ENCODE data around the gene KCTD20. TPM values are rescaled to one million over a fixed set of nuclear protein-coding genes. Genes with fewer than 3 reads are reported as not detected.
A peak's percentile ranks its signal among the peaks of the same experiment; 100 is the strongest.
"Not testable (repeated sequence)": the region's sequence is repeated elsewhere in the genome, so short reads cannot be mapped to it uniquely, and the experiment has no call there.

KCTD20 gene
- total and polyA plus RNA-seq, 5 donors from 2014 or later: 35.4 to 47.8 (median 41.7) TPM

- H3K36me3 ChIP-seq (ENCODE audit: control insufficient read depth, insufficient read depth, low read length); DNase-seq; H3K9me3 Mint-ChIP-seq; H3K9me3 ChIP-seq (ENCODE audit: control insufficient read depth in 2 of 2, low read length in 2 of 2); H3K27me3 Mint-ChIP-seq; H3K4me3 ChIP-seq (ENCODE audit: low read depth, low read length); ATAC-seq (ENCODE audit: low read depth in 2 of 2); H3K27ac ChIP-seq (ENCODE audit: insufficient read depth, low read length, poor library complexity, severe bottlenecking); H3K27me3 ChIP-seq (ENCODE audit: control insufficient read depth, insufficient read depth, low read length): not testable (repeated sequence)
- Mint-ChIP-seq H3K4me1 (peaks cover 22 to 68% (median 43%) of the 10 kb centered on the region in 4 donors), H3K36me3 (peaks cover 28% of the 10 kb centered on the region), H3K4me3 (peak overlapping the region in 1 of 4 donors; percentile 25), H3K27ac (peak overlapping the region in 1 of 3 donors; percentile 67)
- H3K4me1 ChIP-seq (ENCODE audit: control insufficient read depth, insufficient read depth, low read length, poor library complexity, severe bottlenecking): peaks cover 35% of the 10 kb centered on the region
Measured at GRCh38 chr6:36449173-36449572, 6.4 kb downstream of the KCTD20 start.

GRCh38 chr6:36452897-36453296, 10.1 kb downstream of the KCTD20 start:
- not testable (repeated sequence) for H3K27me3 Mint-ChIP-seq; H3K4me1 ChIP-seq (ENCODE audit: control insufficient read depth, insufficient read depth, low read length, poor library complexity, severe bottlenecking); H3K4me3 ChIP-seq (ENCODE audit: low read depth, low read length); ATAC-seq (ENCODE audit: low read depth in 2 of 2); H3K9me3 ChIP-seq (ENCODE audit: control insufficient read depth in 2 of 2, low read length in 2 of 2); H3K9me3 Mint-ChIP-seq; H3K4me3 Mint-ChIP-seq; H3K36me3 ChIP-seq (ENCODE audit: control insufficient read depth, insufficient read depth, low read length); H3K27me3 ChIP-seq (ENCODE audit: control insufficient read depth, insufficient read depth, low read length); DNase-seq; H3K27ac Mint-ChIP-seq; H3K27ac ChIP-seq (ENCODE audit: insufficient read depth, low read length, poor library complexity, severe bottlenecking)
- Mint-ChIP-seq H3K36me3 (peaks cover 38% of the 10 kb centered on the region), H3K4me1 (peaks cover 8 to 64% (median 31%) of the 10 kb centered on the region in 4 donors)

DNA sequence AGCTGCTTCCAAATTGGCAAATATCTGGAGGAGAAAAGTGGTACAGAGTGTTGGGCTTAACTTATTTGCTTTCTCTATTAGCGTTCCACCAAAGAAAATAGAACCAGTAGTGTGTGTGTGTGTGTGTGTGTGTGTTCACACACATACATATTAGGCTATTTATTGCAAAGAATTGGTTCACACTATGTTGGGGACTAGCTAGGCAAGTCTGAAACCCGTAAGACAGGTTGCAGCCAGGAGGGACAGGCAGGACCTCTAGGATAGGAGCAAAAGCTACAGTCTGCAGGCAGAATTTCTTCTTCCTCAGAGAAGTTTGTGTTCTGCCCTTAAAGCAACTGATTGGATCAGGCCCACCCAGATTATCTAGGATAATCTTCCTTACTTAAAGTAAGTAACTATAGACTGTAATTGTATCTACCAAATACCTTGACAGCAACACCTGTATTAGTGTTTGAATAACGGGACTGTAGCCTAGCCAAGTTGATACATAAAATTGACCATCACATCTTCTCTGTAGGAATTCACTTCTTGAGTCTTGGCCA, 12.8 kb downstream of the KCTD20 start:
- DNase-seq (no peak), ATAC-seq (ENCODE audit: low read depth in 2 of 2) (no peak)
- Histone ChIP-seq H3K9me3 (ENCODE audit: control insufficient read depth in 2 of 2, low read length in 2 of 2) (no peaks in the 10 kb centered on the region), H3K27ac (ENCODE audit: insufficient read depth, low read length, poor library complexity, severe bottlenecking) (no peak overlapping the region), H3K36me3 (ENCODE audit: control insufficient read depth, insufficient read depth, low read length) (peaks cover 7% of the 10 kb centered on the region), H3K27me3 (ENCODE audit: control insufficient read depth, insufficient read depth, low read length) (no peaks in the 10 kb centered on the region), H3K4me1 (ENCODE audit: control insufficient read depth, insufficient read depth, low read length, poor library complexity, severe bottlenecking) (peaks cover 3% of the 10 kb centered on the region), H3K4me3 (ENCODE audit: low read depth, low read length) (no peak overlapping the region)
- Mint-ChIP-seq H3K4me3 (no peak overlapping the region), H3K27me3 (no peaks in the 10 kb centered on the region), H3K27ac (peak overlapping the region in 1 of 3 donors; percentile 25), H3K36me3 (peaks cover 25% of the 10 kb centered on the region), H3K4me1 (peaks cover 10 to 52% (median 33%) of the 10 kb centered on the region in 4 donors), H3K9me3 (no peaks in the 10 kb centered on the region)

- Mint-ChIP-seq H3K4me3 (no peak overlapping the region), H3K36me3 (peaks cover 14% of the 10 kb centered on the region), H3K27ac (no peak overlapping the region), H3K9me3 (no peaks in the 10 kb centered on the region), H3K27me3 (no peaks in the 10 kb centered on the region), H3K4me1 (peaks cover 30 to 70% (median 45%) of the 10 kb centered on the region in 4 donors)
- H3K4me3 ChIP-seq (ENCODE audit: low read depth, low read length): no peak overlapping the region
- no peak for DNase-seq
- H3K36me3 ChIP-seq (ENCODE audit: control insufficient read depth, insufficient read depth, low read length): no peaks in the 10 kb centered on the region
- no peak overlapping the region for H3K27ac ChIP-seq (ENCODE audit: insufficient read depth, low read length, poor library complexity, severe bottlenecking)
- no peaks in the 10 kb centered on the region for H3K4me1 ChIP-seq (ENCODE audit: control insufficient read depth, insufficient read depth, low read length, poor library complexity, severe bottlenecking)
- ATAC-seq (ENCODE audit: low read depth in 2 of 2): no peak
- no peaks in the 10 kb centered on the region for H3K9me3 ChIP-seq (ENCODE audit: control insufficient read depth in 2 of 2, low read length in 2 of 2)
- H3K27me3 ChIP-seq (ENCODE audit: control insufficient read depth, insufficient read depth, low read length): no peaks in the 10 kb centered on the region
Measured at GRCh38 chr6:36459501-36459900, 16.7 kb downstream of the KCTD20 start.

GRCh38 chr6:36460916-36461315, 18.1 kb downstream of the KCTD20 start:
- H3K27ac ChIP-seq (ENCODE audit: insufficient read depth, low read length, poor library complexity, severe bottlenecking): no peak overlapping the region
- no peaks in the 10 kb centered on the region for H3K27me3 ChIP-seq (ENCODE audit: control insufficient read depth, insufficient read depth, low read length)
- Mint-ChIP-seq H3K4me1 (peaks cover 34 to 71% (median 48%) of the 10 kb centered on the region in 4 donors), H3K27ac (no peak overlapping the region), H3K36me3 (peaks cover 10% of the 10 kb centered on the region), H3K27me3 (no peaks in the 10 kb centered on the region), H3K4me3 (no peak overlapping the region), H3K9me3 (no peaks in the 10 kb centered on the region)
- no peaks in the 10 kb centered on the region for H3K36me3 ChIP-seq (ENCODE audit: control insufficient read depth, insufficient read depth, low read length)
- no peak for DNase-seq
- no peak overlapping the region for H3K4me3 ChIP-seq (ENCODE audit: low read depth, low read length)
- H3K4me1 ChIP-seq (ENCODE audit: control insufficient read depth, insufficient read depth, low read length, poor library complexity, severe bottlenecking): no peaks in the 10 kb centered on the region
- no peak for ATAC-seq (ENCODE audit: low read depth in 2 of 2)
- no peaks in the 10 kb centered on the region for H3K9me3 ChIP-seq (ENCODE audit: control insufficient read depth in 2 of 2, low read length in 2 of 2)

- no peaks in the 10 kb centered on the region for H3K9me3 Mint-ChIP-seq
- ATAC-seq (ENCODE audit: low read depth in 2 of 2) (no peak), DNase-seq (no peak)
- H3K36me3 Mint-ChIP-seq: peaks cover 12% of the 10 kb centered on the region
- Histone ChIP-seq H3K27ac (ENCODE audit: insufficient read depth, low read length, poor library complexity, severe bottlenecking) (no peak overlapping the region), H3K9me3 (ENCODE audit: control insufficient read depth in 2 of 2, low read length in 2 of 2) (no peaks in the 10 kb centered on the region), H3K4me1 (ENCODE audit: control insufficient read depth, insufficient read depth, low read length, poor library complexity, severe bottlenecking) (no peaks in the 10 kb centered on the region), H3K36me3 (ENCODE audit: control insufficient read depth, insufficient read depth, low read length) (no peaks in the 10 kb centered on the region), H3K27me3 (ENCODE audit: control insufficient read depth, insufficient read depth, low read length) (no peaks in the 10 kb centered on the region), H3K4me3 (ENCODE audit: low read depth, low read length) (no peak overlapping the region)
- no peak overlapping the region for H3K27ac Mint-ChIP-seq
- peaks cover 36 to 71% (median 48%) of the 10 kb centered on the region in 4 donors for H3K4me1 Mint-ChIP-seq
- H3K27me3 Mint-ChIP-seq: no peaks in the 10 kb centered on the region
- H3K4me3 Mint-ChIP-seq: no peak overlapping the region
Measured at GRCh38 chr6:36461646-36462045, 18.8 kb downstream of the KCTD20 start.

DNA sequence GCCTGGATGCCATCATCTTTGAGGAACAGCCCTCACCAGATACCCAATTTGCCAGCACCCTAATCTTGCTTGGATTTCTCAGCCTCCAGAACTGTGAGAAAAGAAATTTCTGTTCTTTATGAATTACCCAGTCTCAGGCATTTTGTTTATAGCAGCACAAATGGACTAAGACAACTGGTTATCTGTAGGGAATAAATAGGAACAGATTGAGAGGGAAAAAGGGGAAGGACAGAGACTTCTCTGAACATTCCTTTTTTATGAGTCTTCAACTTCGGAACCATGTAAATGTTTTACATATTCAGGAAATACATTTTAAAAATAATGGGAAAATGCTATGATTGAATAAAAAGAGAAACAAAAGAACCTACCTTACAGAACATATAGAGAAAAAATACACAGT, 20.9 kb downstream of the KCTD20 start:
- Mint-ChIP-seq H3K4me3 (no peak overlapping the region), H3K27me3 (no peaks in the 10 kb centered on the region), H3K27ac (no peak overlapping the region), H3K9me3 (no peaks in the 10 kb centered on the region), H3K36me3 (peaks cover 8% of the 10 kb centered on the region), H3K4me1 (peaks cover 34 to 59% (median 43%) of the 10 kb centered on the region in 4 donors)
- Histone ChIP-seq H3K4me3 (ENCODE audit: low read depth, low read length) (no peak overlapping the region), H3K36me3 (ENCODE audit: control insufficient read depth, insufficient read depth, low read length) (no peaks in the 10 kb centered on the region), H3K9me3 (ENCODE audit: control insufficient read depth in 2 of 2, low read length in 2 of 2) (no peaks in the 10 kb centered on the region), H3K27me3 (ENCODE audit: control insufficient read depth, insufficient read depth, low read length) (no peaks in the 10 kb centered on the region), H3K27ac (ENCODE audit: insufficient read depth, low read length, poor library complexity, severe bottlenecking) (no peak overlapping the region), H3K4me1 (ENCODE audit: control insufficient read depth, insufficient read depth, low read length, poor library complexity, severe bottlenecking) (no peaks in the 10 kb centered on the region)
- ATAC-seq (ENCODE audit: low read depth in 2 of 2) (no peak), DNase-seq (no peak)

GRCh38 chr6:36464233-36464632, 21.4 kb downstream of the KCTD20 start:
- no peak overlapping the region for H3K27ac ChIP-seq (ENCODE audit: insufficient read depth, low read length, poor library complexity, severe bottlenecking)
- H3K27me3 ChIP-seq (ENCODE audit: control insufficient read depth, insufficient read depth, low read length): no peaks in the 10 kb centered on the region
- Mint-ChIP-seq H3K9me3 (peaks cover 0 to under 1% (median 0%) of the 10 kb centered on the region in 7 donors), H3K27me3 (no peaks in the 10 kb centered on the region), H3K4me1 (peaks cover 37 to 62% (median 46%) of the 10 kb centered on the region in 4 donors), H3K27ac (peak overlapping the region in 2 of 3 donors; percentile 1 to 7), H3K36me3 (peaks cover 11% of the 10 kb centered on the region), H3K4me3 (no peak overlapping the region)
- no peaks in the 10 kb centered on the region for H3K4me1 ChIP-seq (ENCODE audit: control insufficient read depth, insufficient read depth, low read length, poor library complexity, severe bottlenecking)
- ATAC-seq (ENCODE audit: low read depth in 2 of 2): no peak
- no peak for DNase-seq
- H3K36me3 ChIP-seq (ENCODE audit: control insufficient read depth, insufficient read depth, low read length): no peaks in the 10 kb centered on the region
- no peaks in the 10 kb centered on the region for H3K9me3 ChIP-seq (ENCODE audit: control insufficient read depth in 2 of 2, low read length in 2 of 2)
- no peak overlapping the region for H3K4me3 ChIP-seq (ENCODE audit: low read depth, low read length)

Measured in CD4-positive, CD25-positive, alpha-beta regulatory T cell (primary cell).